ENCODE results near the gene MYH9. TPM values are rescaled to one million over a fixed set of nuclear protein-coding genes. Genes with fewer than 3 reads are reported as not detected.
A peak's percentile ranks its signal among the peaks of the same experiment; 100 is the strongest.

Gene MYH9
- total RNA-seq, 1 experiment from 2014 or later, result 758 TPM

DNA sequence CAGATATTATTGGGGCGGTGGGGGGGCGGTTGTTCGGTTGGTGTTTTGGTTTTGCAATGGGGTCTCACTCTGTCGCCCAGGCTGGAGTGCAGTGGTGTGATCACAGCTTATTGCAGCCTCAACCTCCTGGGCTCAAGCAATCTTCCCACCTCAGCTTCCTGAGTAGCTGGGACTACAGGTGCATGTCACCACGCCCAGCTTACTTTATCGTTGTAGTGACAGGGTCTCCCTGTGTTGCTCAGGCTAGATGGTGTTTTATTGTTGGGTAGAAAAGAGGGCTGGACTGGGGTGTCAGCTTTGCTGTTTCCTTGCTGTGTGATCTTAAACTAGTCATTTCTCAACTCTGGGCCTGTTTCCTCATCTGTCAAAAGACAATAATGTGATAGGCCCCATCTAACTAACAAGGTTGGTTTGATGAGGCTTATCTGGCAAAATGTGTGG, 17.5 kb upstream of the MYH9 start:
- no peaks in the 10 kb centered on the region for H3K9me3 ChIP-seq (ENCODE audit: insufficient read depth, low read depth)
- H4K20me1 ChIP-seq (ENCODE audit: insufficient read depth), result no peaks in the 10 kb centered on the region
- CTCF ChIA-PET, result interaction anchor here (0.6 to 1.2 kb wide), 2 partner anchors 17 to 50 kb away, joined by 3 to 13 read pairs; partner anchors contain the start of gene MYH9
- DNase-seq, result peak in 1 of 2 experiments; percentile 77
- H3K9me2 ChIP-seq (ENCODE audit: insufficient read depth), result no peaks in the 10 kb centered on the region
- no TSS peak for BruUV-seq (replicated peaks)
- H3K27ac ChIP-seq, result peak overlapping the region; percentile 81
- no peaks in the 10 kb centered on the region for H3K36me3 ChIP-seq (ENCODE audit: low read depth)
- H3K4me2 ChIP-seq, result peak overlapping the region; percentile 71
- no peaks in the 10 kb centered on the region for H3K27me3 ChIP-seq (ENCODE audit: insufficient read depth, low read depth)
- no peaks in the 10 kb centered on the region for H3K79me2 ChIP-seq (ENCODE audit: low read depth)
- TF ChIP-seq EZH2 (IDR thresholded peaks at IDR 0.05; ENCODE audit: low read depth), result no peak
- peaks cover 58% of the 10 kb centered on the region for H3K4me1 ChIP-seq (replicated peaks; ENCODE audit: insufficient read depth)
- intact Hi-C loops (cut with micrococcal nuclease; ENCODE audit: unreplicated experiment), result no loop called here
- peaks cover 58% of the 10 kb centered on the region for H3F3A ChIP-seq (ENCODE audit: insufficient read depth, low read depth)
- no peak overlapping the region for H2AFZ ChIP-seq
- H3K4me3 ChIP-seq, result no peak overlapping the region
- POLR2A ChIA-PET (ENCODE audit: unreplicated experiment), result interaction anchor here (0.5 kb wide), 1 partner anchor 29 kb away, joined by 3 read pairs; no protein-coding TSS in a partner anchor

DNA sequence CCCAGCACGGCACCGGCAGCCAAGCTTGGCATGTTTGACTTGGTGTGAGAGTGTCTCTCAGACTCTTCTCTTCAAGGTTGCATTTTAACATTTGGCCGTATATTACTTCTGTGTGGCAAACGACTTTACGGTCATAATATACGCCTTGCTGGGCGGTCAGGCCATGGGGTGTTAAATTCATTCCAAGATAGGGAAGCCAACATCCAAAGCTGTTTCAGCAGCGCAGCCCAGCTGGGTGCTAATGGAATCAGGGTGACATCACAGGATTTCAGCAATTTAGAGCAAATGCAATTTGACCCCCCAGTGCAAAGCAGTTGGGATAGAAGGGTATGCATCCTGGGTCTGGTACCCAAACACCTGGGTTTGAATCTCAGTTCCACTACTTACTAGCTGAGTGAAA, 16.7 kb upstream of the MYH9 start:
- ChIA-PET POLR2A (ENCODE audit: unreplicated experiment) (no interaction called here), CTCF (interaction anchor here (0.7 kb wide), 1 partner anchor 97 kb away, joined by 3 read pairs; no protein-coding TSS in a partner anchor)
- peak overlapping the region; percentile 71 for H3K4me2 ChIP-seq
- no peak overlapping the region for H2AFZ ChIP-seq
- no peaks in the 10 kb centered on the region for H3K79me2 ChIP-seq (ENCODE audit: low read depth)
- H3F3A ChIP-seq (ENCODE audit: insufficient read depth, low read depth), result peaks cover 60% of the 10 kb centered on the region
- H3K27me3 ChIP-seq (ENCODE audit: insufficient read depth, low read depth), result no peaks in the 10 kb centered on the region
- H3K4me3 ChIP-seq, result no peak overlapping the region
- TF ChIP-seq, protein P1, sequence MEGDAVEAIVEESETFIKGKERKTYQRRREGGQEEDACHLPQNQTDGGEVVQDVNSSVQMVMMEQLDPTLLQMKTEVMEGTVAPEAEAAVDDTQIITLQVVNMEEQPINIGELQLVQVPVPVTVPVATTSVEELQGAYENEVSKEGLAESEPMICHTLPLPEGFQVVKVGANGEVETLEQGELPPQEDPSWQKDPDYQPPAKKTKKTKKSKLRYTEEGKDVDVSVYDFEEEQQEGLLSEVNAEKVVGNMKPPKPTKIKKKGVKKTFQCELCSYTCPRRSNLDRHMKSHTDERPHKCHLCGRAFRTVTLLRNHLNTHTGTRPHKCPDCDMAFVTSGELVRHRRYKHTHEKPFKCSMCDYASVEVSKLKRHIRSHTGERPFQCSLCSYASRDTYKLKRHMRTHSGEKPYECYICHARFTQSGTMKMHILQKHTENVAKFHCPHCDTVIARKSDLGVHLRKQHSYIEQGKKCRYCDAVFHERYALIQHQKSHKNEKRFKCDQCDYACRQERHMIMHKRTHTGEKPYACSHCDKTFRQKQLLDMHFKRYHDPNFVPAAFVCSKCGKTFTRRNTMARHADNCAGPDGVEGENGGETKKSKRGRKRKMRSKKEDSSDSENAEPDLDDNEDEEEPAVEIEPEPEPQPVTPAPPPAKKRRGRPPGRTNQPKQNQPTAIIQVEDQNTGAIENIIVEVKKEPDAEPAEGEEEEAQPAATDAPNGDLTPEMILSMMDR (conservative IDR thresholded peaks at IDR 0.05), result no peak
- H3K36me3 ChIP-seq (ENCODE audit: low read depth), result no peaks in the 10 kb centered on the region
- H3K27ac ChIP-seq, result peak overlapping the region; percentile 81; the same call in 1 of the 2 replicates
- intact Hi-C loops (cut with micrococcal nuclease; ENCODE audit: unreplicated experiment), result no loop called here
- BruUV-seq (replicated peaks), result no TSS peak
- H3K4me1 ChIP-seq (replicated peaks; ENCODE audit: insufficient read depth), result peaks cover 62% of the 10 kb centered on the region
- H3K9me3 ChIP-seq (ENCODE audit: insufficient read depth, low read depth), result no peaks in the 10 kb centered on the region
- H4K20me1 ChIP-seq (ENCODE audit: insufficient read depth), result no peaks in the 10 kb centered on the region
- H3K9me2 ChIP-seq (ENCODE audit: insufficient read depth), result no peaks in the 10 kb centered on the region
- DNase-seq, result peak in 1 of 2 experiments; percentile 28

DNA sequence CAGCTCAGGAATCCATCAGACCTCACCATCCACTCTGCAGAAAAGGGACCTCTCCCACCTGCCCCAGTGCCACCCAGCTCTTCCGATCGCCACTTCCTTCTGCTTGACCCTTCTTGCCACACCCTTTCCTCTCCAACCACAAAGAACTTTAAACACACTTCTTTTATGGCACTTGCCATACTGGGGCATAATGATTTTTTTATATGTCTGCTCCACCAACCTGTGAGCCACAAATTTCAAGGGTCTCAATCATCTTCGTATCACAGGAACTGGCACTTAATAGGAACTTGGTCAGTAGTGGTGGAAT, 11.7 kb upstream of the MYH9 start:
- intact Hi-C loops (cut with micrococcal nuclease; ENCODE audit: unreplicated experiment), result loop anchor here (1.0 kb wide), 1 partner anchor 11 kb away; no protein-coding TSS in a partner anchor
- H3K4me1 ChIP-seq (replicated peaks; ENCODE audit: insufficient read depth), result peaks cover 75% of the 10 kb centered on the region
- TF ChIP-seq, protein P1 (conservative IDR thresholded peaks at IDR 0.05), result no peak
- no peak for TF ChIP-seq EZH2 (IDR thresholded peaks at IDR 0.05; ENCODE audit: low read depth)

More for the DNA sequence above, 11.7 kb upstream of the MYH9 start:
- no TSS peak for BruUV-seq (replicated peaks)
- Histone ChIP-seq H3K9me3 (ENCODE audit: insufficient read depth, low read depth) (no peaks in the 10 kb centered on the region), H3K27ac (peak overlapping the region; percentile 78), H3K79me2 (ENCODE audit: low read depth) (no peaks in the 10 kb centered on the region), H3K9me2 (ENCODE audit: insufficient read depth) (no peaks in the 10 kb centered on the region), H3F3A (ENCODE audit: insufficient read depth, low read depth) (peaks cover 75% of the 10 kb centered on the region), H3K4me2 (peak overlapping the region; percentile 51), H4K20me1 (ENCODE audit: insufficient read depth) (no peaks in the 10 kb centered on the region), H2AFZ (no peak overlapping the region), H3K4me3 (no peak overlapping the region), H3K27me3 (ENCODE audit: insufficient read depth, low read depth) (no peaks in the 10 kb centered on the region), H3K36me3 (ENCODE audit: low read depth) (no peaks in the 10 kb centered on the region)
- DNase-seq, result peak in 1 of 2 experiments; percentile 87
- ChIA-PET POLR2A (ENCODE audit: unreplicated experiment) (interaction anchor here (0.6 to 0.7 kb wide), 3 partner anchors 17 to 68 kb away, joined by 3 to 5 read pairs (median 3); no protein-coding TSS in a partner anchor), CTCF (no interaction called here)
